NCI-H460 (cell line): ENCODE measurements around the gene TRIP12. TPM values are rescaled to one million over a fixed set of nuclear protein-coding genes. Genes with fewer than 3 reads are reported as not detected.
A peak's percentile ranks its signal among the peaks of the same experiment; 100 is the strongest.
"Not testable (repeated sequence)": the region's sequence is repeated elsewhere in the genome, so short reads cannot be mapped to it uniquely, and the experiment has no call there.

ENCODE experiments used
- DNase-seq: peaks from one replicate; pipeline ENCODE4 v3.0.0-alpha.2; 2016; ENCODE audit warnings: low read depth; ENCODE audit errors: extremely low read depth
- total RNA-seq: library from RNA; depleted of rRNA; stranded (reverse); fragments of >200 nt; shearing (Covaris generic); gene quantifications from 2 replicates; pipeline ENCODE4 v1.2.3, GENCODE V29; 2014

The TRIP12 gene
- total RNA-seq, 1 experiment from 2014 or later = 117 TPM

- peak; percentile 44 for DNase-seq
Measured at GRCh38 chr2:229921101-229921891, 513 bp downstream of the TRIP12 start.

- DNase-seq = no peak
Measured at GRCh38 chr2:229920011-229920641, 1.7 kb downstream of the TRIP12 start.

- DNase-seq = no peak
Measured at GRCh38 chr2:229917793-229918192, 4.0 kb downstream of the TRIP12 start.

- no peak for DNase-seq
Measured at GRCh38 chr2:229914171-229914570, 7.6 kb downstream of the TRIP12 start.

GRCh38 chr2:229910832-229911412 is 10.9 kb downstream of the TRIP12 start:
- peak; percentile 30 for DNase-seq

- no peak for DNase-seq
Measured at GRCh38 chr2:229910147-229910831, 11.5 kb downstream of the TRIP12 start.

- DNase-seq = no peak
Measured at GRCh38 chr2:229909090-229909489, 12.7 kb downstream of the TRIP12 start.

GRCh38 chr2:229905601-229906000 is 16.2 kb downstream of the TRIP12 start:
- no peak for DNase-seq

GRCh38 chr2:229903037-229903436 is 18.8 kb downstream of the TRIP12 start:
- DNase-seq = no peak

- DNase-seq = no peak
Measured at GRCh38 chr2:229901819-229902218, 20.0 kb downstream of the TRIP12 start.

- DNase-seq = not testable (repeated sequence)
Measured at GRCh38 chr2:229900514-229900913, 21.3 kb downstream of the TRIP12 start.

- no peak for DNase-seq
Measured at GRCh38 chr2:229900012-229900411, 21.8 kb downstream of the TRIP12 start.

- no peak for DNase-seq
Measured at GRCh38 chr2:229899604-229900003, 22.2 kb downstream of the TRIP12 start.

GRCh38 chr2:229896857-229897256 is 25.0 kb downstream of the TRIP12 start:
- no peak for DNase-seq

- DNase-seq = no peak
Measured at GRCh38 chr2:229889023-229889422, 32.8 kb downstream of the TRIP12 start.

- DNase-seq = no peak
Measured at GRCh38 chr2:229888031-229888430, 33.8 kb downstream of the TRIP12 start.

- DNase-seq = no peak
Measured at GRCh38 chr2:229887441-229887840, 34.4 kb downstream of the TRIP12 start.

GRCh38 chr2:229884775-229885699 is 36.8 kb downstream of the TRIP12 start:
- no peak for DNase-seq

- no peak for DNase-seq
Measured at GRCh38 chr2:229882583-229882982, 39.2 kb downstream of the TRIP12 start.

GRCh38 chr2:229880892-229881586 is 40.8 kb downstream of the TRIP12 start:
- no peak for DNase-seq
